Measurements from ENCODE around the gene ATG7.
"Not testable (repeated sequence)": the region's sequence is repeated elsewhere in the genome, so short reads cannot be mapped to it uniquely, and the experiment has no call there.

The ATG7 gene

DNA sequence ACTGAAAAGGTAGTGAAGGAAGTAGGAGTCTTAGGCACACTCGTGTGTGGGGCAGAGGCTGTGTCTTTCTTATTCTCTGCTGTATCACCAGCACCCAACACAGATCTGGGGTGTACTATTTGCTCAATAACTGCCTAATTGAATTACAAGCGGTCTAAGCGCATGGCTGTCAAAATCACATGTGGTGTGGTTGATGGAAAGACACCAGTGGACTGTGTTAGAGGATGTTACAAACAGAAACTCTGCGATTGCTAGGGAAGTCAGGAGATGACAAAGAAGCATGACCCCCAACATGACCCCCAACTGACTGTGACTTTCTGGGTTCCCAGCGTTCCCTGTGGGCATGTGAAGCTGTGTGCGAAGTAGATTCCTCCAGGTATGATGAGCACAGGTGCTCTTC is 32.0 kb downstream of the ATG7 start:
- no peak for DNase-seq

DNA sequence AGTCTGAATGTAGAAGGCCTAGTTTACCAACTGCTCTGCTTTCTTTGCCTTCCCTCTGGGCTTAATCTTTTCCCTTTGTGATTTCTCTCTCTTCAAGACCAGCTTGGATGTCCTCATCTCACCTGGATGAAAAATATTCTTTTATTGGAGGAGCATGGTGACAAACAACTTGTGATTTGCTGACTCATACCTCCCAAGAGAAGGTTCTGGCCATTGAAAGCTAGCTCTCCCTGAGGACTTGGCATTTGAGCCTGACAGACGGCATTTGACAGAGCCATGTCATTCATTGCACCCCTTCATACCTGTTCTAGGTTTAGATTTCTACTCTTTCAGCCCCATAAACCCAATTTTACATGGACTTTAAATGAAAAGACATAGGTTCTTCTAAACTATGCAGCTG is 33.3 kb downstream of the ATG7 start:
- no peak for DNase-seq

DNA sequence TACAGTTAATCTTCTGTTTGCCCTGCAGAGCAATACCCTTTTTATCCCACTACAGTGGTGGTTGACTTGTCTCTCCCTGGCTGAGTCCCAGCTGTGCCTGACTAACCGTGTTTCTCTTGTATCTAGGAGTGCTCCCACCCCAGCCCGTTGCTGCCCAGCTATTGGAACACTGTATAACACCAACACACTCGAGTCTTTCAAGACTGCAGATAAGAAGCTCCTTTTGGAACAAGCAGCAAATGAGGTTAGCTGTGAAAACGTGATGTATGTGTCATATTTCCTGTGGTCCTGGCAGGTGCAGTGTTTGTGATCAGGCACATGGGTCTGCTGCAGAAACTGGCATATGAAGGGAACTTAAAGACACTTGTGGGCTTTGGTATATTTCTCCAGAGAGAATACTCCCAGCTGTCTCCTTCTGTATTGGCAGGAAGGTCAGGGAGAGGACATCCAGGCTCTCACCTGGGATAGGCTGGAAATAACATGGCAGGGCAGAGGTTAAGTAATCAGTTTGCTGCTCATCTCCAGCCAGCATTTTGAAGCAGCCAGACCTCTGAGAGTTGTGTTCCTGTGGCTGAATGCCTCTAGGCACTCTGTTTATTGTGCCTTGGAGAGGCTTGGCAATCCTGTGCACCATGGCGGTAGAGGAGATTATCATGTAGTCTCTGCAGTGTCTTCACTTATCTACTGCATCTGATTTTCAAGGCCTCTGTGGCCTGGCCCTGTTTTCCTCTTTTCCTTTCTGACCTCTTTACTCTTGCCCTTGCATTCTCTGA is 34.8 kb downstream of the ATG7 start:
- no peak for DNase-seq

DNA sequence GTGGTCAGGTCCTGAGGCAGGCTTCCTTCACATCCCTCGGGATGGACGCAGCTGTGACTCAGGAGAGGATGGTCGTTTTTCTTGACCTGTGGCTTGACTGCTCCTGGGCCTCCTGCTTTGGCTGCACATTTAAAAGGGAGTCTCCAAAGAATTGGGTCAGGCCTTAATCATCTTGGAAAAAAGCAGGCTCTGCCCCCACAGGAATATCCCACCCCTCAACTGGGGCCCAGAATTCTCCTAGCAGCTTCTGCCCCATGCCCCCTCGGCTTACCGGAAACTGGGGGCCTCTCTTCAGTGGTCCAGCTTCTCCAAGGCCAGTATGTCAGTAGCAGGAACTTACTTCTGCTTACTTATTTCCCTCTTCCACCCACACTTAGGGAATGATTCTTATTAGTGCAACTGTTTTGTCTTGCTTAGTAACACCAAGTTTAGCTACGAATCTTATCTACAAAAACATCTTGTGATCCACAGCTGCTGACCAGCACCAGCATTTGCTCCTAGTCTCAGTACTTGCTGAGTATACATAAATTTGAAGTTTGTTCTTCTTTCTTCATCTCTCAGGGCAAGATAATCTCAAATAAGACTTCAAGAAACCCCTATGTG is 35.7 kb downstream of the ATG7 start:
- no peak for DNase-seq

DNA sequence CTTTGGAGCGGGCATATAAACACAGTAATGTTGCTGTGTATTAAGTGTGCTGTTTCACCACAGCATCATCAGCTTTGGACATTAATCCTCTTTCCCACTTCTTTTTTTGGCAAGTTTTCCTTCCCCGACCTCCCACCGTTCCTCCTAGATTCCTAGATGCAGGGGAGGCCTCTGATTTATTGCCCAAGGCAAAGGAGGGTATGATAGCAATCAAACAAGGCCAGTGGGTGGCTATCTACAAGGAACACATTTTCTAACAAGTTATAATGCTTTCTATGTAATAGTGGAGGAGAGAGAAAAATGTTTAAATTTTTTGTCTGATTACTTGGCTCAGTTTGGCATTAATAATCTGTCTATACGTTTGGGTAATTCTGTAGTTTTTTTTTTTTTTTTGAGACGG is 38.1 kb downstream of the ATG7 start:
- no peak for DNase-seq

DNA sequence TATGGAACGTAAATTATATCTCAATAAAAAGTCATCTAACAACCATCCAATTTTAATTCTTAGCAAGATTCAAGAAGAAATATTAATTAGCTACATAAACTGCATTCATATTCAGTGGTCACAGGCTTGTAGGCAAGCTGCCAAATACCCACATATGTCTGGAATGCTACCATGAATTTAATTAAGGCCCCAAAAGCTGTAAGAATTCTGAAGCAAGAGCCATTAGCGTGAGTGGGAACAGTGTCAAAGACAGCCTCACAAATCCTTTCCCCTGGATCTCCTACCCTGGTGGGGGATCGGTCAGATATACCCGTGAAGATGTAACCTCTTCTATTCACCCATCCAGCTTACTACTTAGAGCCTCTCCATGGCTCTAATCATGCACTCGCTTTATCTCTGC is 40.0 kb downstream of the ATG7 start:
- no peak for DNase-seq

DNA sequence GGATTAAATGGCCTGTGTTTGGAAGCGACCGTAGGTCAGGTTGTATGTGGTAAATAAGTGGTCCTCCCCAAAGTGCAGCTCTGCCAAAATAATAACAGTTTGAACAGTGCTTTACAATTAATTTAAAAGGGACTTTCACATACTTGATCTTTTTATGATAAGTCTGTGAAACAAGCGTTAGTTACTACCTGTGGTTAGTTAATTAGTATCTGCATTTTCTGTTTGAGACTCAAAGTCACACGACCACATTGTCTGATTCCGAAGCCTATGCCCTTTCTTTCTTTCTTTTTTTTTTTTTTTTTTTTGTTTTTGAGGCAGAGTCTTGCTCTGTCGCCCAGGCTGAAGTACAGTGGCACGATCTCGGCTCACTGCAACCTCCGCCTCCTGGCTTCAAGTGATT is 45.1 kb downstream of the ATG7 start:
- no peak for DNase-seq

DNA sequence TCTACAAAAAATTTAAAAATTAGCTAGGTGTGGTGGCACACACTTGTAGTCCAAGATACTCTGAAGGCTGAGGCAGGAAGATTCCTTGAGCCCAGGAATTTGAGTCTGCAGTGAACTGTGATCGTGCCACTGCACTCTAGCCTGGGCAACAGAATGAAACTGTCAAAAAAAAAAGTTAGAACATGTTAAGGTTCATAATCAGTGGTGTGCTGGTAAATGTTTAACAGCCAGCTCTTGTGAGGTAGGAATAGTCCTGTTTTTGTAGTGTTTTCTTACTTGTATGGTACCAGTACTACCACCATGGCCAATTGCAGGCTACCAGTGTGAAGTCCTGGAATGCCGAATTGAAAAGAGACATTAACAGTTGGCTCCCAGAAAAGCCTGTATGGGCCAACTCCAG is 50.7 kb downstream of the ATG7 start:
- DNase-seq: no peak

DNA sequence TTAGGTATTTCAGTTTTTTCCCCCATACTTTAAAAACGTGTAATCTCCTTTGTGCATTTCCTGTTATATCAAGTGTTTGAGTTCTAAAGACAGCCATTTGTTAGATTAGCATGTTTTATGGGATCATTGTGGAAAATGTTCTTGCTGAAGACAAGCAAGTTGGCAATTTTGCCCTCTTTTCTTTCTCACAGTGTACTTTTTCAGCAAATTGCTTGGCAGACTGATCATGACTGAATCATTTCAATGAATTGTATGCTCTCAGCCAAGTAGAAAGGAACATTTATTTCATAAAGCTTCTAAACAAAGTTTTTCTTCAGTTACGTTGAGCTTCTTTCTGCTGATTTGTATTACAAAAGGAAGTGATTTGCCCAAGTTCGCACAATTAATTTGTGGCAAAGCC is 51.6 kb downstream of the ATG7 start:
- no peak for DNase-seq

DNA sequence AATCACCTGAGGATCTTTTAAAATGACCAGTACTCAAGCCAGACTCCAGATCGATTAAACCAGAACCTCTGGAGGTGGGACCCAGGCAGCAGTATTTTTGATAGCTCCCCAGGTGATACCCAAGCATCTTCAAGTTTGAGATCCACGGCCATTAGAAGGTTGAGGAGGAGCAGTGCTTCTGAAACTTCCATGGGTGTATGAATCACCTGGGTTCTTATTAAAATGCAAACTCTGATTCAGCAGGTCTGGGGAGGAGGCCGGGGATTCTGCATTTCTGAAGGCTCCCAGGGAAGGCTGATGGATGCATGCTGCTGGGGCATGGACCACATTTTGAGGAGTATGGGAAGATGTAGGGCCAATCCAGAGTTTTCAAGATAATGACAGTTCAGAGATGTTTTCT is 55.4 kb downstream of the ATG7 start:
- DNase-seq: no peak

DNA sequence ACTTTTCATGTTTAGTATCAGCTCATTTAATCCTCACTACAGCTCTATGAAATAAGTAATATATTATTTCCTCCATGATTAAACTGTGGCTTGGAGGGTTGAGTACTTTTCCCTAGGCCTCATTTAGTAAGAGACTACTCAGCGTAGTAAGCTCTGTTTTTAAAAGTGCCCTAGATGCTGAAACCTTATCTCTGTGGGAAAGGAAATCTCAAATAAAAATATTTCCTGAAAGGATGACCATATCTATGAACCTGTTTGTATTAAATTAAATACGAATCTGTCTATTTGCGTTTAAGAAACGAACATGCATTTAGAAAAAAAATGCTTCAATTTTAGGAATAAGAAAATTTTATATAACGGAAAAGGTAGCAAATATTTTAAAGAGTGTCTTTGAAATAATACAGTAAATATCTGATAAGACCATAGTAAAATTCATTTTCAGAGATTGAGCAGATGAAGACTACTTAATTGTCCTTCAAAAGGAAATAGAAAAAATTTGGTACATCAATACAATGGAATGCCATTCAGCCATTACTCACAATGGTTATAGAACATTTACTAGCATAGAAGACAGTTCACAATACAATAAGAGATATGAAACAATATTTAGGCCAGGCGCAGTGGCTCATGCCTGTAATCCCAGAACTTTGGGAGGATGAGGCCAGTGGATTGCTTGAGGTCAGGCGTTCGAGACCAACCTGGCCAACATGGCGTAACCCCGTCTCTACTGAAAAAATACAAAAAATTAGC is 56.2 kb downstream of the ATG7 start:
- DNase-seq: no peak

DNA sequence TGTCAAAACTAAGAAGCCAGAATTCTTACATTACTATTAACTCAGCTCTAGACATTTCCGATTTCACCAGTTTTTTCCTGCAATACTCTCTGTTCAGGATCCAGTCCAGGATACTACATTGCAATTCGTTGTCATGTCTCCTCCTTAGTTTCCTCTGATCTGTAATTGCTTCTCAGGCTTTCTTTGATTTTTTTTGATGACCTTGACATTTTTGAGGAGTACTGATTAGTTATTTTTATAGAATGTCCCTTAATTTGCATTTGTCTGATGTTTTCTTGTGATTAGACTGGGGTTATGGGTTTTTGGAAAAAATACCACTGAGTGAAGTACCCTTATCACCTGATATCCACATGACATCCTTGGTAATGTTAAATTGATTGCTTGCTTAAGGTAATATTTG is 57.6 kb downstream of the ATG7 start:
- DNase-seq: no peak

DNA sequence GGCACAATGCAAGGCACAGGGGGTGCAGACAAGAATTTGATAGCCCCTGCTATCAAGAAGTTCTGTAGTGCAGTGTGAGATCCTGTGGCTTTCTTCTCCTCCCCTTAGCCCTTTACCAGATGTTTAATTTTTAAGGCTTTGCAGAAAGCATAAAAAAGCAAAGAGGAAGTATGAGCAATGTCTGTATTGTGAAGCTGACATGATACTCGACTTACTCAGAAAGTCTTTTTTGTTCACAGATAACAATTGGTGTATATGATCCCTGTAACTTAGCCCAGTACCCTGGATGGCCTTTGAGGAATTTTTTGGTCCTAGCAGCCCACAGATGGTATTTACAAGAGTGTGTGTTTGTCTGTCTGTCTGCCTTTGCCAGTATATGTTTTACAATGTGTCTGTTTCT is 58.9 kb downstream of the ATG7 start:
- DNase-seq: no peak

DNA sequence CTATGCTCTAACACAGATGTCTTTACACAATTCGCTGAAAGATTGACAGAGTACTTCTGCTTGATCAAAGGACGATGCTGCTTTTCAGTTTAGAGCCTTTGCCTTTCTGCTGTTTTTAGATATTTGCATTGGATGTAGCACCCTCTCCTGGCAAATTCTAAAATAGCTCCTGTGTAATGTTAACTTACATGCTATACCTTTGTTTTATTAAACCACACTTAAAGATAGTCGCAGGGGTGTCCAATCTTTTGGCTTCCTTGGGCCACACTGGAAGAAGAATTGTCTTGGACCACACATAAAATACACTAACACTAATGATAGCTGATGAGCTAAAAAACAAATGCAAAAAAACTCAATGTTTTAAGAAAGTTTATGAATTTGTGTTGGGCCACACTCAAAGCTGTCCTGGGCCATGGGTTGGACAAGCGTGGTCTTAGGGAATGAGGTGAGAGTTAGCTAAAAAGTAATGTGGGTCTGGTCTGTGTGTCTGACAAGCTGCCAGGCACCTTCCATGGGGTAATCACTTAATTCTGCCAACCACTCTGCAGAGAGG is 62.9 kb downstream of the ATG7 start:
- no peak for DNase-seq

DNA sequence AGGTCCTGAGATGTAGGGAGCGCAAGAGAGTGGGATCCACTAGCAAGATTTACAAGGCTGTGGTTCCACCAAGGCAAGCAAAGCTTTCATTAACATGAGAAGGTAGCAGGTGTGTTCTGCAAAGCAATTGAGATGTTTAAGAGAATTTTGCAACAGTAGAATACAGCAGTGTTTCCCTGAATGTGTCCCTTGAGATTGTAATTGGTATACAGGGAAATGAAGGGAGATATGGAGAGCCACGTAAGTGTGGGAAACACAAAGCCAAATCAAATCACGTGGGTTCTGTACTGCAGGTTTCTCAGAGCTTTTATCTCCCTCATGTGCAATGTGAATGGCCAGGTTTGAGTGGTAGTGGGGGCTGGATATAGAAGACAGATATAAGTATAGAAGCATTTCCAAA is 67.3 kb downstream of the ATG7 start:
- no peak for DNase-seq

DNA sequence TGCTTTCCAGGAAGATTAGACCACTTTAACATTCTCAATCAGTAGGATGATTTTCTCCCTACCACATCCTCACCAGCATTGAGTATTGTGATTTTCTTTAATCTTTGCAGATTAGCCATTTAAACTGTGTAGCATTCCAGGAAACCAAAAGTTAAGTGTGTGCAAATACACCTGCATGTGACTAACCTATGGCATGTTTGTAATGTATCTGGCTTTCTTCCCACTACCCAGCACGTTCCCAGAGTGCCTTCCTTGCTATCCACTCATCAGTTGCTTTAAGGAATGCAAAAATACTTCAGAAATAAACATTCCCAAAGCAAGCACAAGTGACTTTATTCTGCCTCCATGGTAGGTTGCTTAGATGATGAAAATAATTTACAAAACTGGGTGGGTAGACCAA is 74.2 kb downstream of the ATG7 start:
- no peak for DNase-seq

DNA sequence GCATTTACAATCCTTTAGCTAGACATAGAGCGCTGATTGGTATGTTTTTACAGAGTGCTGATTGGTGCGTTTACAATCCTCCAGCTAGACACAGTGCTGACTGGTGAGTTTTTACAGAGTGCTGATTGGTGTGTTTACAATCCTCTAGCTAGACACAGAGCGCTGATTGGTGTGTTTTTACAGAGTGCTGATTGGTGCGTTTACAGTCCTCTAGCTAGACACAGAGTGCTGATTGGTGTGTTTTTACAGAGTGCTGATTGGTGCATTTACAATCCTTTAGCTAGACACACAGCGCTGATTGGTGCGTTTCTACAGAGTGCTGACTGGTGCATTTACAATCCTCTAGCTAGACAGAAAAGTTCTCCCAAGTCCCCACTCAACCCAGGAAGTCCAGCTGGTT is 76.7 kb downstream of the ATG7 start:
- DNase-seq: not testable (repeated sequence)

DNA sequence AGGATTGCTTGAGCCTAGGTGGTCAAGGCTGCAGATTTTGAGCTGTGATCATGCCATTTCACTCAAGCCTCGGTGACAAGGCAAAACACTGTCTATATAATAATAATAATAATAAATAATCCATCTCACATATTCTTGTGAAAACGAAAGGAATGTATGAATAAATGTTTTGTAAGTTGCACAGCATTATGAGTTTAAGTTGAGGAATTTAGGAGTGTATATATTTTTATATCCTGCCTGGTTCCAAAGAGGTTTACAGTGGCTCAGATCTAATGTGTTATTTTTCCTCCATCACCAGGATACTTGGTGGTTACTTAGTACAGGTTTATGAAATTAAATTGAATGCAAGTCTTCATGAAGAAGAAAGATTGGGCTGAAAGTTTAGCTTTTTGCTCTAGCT is 77.2 kb downstream of the ATG7 start:
- no peak for DNase-seq

DNA sequence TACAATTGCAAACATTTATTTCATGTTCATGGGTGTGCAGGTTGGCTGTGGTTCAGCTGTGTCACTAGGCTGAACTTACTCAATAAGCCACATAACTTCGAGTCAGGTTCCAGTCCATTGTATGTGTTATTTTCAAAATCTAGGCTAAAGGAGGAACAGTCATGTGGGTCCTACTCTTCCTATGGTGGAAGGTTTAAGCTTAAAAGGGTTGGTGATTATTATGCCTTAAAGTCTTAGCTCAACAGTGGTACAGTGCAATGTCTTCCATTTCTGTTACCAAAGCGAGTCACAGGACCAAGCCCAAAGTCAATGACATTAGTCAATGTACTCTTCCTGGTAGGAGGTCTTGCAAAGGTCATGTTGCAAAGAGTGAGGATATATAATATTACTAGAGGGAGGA is 78.2 kb downstream of the ATG7 start:
- DNase-seq: no peak

DNA sequence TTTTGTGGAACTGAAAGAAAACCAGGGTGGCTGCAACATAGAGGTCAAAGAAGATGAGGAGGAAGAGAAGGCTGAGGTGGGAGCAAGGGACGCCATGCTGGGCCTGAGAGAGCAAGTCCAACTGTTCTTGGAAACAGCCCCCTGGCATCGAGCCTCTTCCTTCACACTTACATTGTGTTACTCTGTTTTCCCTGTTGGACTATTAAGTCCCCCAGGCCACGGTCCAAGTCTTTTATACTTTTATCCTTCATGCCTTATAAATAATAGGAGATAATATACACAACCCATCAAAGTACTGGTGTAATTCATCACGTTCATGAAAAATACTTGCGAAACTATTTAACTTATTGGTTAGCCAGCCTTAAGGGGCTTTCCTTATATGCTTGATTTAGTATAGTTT is 79.3 kb downstream of the ATG7 start:
- DNase-seq: no peak

DNA sequence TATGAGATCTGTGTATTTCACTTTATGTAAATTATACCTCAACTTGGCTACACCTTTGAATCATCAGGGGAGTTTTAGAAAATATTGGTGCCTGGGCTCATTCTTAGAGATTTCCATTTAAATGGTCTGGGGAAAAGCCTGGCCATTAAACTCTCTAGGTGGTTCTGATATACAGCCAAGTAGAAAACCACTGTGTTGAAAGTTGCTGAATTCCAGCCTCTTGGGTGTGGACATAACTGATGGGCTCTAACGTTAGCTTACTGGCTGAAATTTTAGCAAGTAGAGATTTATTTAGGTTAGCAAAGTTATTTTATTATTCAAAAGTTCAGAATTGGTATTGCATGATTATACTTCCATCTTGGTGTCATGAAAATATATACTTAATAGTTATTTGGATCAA is 84.1 kb downstream of the ATG7 start:
- no peak for DNase-seq

DNA sequence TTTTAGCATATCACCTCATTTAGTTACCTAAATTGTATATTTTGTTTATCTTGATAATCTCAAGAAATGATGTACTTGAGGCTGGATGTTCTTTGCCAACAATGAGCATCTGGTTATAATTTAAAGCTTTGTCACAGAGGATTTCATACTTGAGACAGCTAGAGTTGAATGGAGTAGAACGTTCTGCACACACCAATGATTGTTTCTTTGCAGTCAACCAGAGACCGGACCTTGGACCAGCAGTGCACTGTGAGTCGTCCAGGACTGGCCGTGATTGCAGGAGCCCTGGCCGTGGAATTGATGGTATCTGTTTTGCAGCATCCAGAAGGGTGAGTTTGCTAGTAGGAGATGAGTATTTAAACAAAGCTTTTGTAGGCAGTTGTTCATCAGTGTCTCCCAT is 90.4 kb downstream of the ATG7 start:
- DNase-seq: no peak

DNA sequence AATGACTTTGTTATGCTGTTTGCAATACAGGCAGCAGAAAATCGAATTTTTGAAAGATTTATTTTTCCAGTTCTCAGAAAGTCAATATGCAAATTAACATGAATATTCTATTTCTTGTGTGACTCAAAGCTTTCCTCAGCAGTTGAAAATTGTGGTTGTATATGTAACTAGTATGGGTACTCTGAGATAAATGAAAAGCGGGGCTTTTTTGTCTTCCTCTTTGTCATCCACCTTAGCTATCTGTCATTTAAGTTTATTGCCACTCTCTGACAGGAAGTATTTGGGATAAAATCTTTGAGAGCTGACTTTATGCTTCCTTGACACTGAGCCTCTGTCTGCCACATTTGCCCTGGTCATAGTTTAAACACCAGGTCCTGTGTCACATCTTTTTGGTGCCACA is 91.5 kb downstream of the ATG7 start:
- no peak for DNase-seq

DNA sequence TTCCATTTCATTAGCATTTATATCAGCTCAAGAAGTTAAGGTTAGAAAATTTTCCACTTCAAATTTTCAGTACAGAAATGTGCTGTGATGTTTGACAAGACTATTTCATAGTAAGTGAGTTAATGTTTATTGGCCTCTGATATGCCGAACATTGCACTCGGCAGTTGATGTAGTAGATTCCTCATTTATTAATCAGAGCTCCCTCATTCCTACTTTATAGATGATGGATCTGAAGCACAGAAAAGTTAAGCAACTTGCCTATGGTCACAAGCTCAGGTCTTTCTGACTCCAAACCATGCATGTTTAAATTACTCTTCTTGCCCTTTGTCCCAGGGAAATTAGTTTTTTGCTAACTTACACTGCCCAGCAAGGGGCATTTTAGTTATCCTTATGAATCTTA is 92.0 kb downstream of the ATG7 start:
- no peak for DNase-seq
